ENCODE data around the gene SPIRE2.
A peak's percentile ranks its signal among the peaks of the same experiment; 100 is the strongest.

Gene SPIRE2

DNA sequence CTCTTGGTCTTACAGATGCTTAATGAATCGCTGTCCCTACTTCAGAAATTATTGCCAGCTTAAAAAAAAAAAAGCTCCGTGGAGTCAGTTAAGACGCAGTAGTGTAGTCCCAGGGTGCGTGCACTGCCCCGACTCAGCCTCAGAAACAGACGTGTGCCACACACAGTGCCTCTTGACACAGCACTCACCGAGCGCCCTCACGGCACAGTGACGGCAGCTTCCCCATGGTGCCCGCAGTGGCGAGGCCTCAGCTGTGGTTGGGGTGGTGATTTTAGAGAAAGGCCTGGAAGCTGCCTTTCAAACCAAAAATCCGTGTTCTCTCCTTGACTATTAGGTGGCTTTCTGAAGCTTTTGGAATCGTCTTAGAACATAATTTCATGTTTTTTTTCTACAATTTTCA, 59.0 kb downstream of the SPIRE2 start:
- Histone ChIP-seq H3K4me3 (no peak overlapping the region), H3K27ac (no peak overlapping the region)

DNA sequence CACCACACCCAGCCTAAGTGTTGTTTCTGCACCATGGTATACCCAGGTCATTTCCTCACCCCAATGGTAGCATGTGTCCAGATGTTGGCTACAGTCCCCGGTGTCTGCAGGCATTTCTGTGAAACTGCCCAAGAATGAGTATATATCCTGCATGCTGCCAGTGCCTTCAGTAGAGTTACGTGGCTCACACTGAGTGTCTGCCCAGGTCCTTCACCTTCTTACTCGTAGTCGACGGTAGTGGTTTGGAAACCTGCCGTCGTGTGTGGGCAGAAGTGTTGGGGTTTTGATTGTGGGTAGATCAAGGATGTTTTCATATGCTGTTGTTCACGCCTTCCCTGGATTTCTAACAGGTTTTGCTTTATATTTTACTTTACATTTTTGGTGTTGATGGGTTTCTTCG, 61.9 kb downstream of the SPIRE2 start:
- H3K4me3 ChIP-seq, result no peak overlapping the region
- H3K27ac ChIP-seq, result no peak overlapping the region

DNA sequence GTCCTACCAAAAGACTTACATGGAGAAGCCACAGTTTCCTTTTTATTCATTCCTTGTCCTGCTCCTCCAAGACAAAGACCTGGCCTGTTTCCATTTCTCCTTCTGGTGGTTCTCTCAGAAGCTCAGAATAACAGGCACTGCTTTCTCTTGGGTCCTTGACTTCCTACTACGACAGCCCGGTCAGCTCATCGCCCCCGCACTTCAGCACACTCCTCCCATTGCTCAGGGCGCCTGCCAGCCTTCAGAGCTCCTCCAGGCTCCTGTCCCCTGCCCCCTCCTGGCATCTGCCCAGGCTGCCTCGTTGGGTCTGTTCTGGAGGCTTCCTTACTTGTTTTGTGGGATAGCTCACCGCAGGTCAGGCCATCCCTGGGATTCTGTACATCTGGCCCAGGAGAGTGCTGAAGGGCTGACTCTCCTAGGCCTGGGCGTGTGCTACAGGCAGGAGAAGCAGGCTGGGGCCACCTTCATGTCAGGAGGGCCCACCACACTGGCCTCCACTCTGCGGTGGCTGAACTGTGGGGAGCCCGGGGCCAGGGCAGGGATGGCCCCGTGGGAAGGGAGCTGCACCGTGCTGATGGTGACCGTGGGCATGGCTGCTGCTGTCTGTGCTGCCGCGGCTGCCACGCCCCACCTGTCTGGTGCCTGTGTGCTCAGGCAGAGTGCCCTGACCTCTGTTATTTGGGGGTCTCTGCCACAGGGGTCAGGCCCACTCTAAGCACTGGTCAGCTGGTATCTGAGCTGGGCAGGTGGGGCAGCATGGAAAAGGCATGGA, 62.8 kb downstream of the SPIRE2 start:
- H3K27ac ChIP-seq, result peak overlapping the region in 2 of 21 experiments; percentile 34 to 49
- H3K4me3 ChIP-seq, result no peak overlapping the region

DNA sequence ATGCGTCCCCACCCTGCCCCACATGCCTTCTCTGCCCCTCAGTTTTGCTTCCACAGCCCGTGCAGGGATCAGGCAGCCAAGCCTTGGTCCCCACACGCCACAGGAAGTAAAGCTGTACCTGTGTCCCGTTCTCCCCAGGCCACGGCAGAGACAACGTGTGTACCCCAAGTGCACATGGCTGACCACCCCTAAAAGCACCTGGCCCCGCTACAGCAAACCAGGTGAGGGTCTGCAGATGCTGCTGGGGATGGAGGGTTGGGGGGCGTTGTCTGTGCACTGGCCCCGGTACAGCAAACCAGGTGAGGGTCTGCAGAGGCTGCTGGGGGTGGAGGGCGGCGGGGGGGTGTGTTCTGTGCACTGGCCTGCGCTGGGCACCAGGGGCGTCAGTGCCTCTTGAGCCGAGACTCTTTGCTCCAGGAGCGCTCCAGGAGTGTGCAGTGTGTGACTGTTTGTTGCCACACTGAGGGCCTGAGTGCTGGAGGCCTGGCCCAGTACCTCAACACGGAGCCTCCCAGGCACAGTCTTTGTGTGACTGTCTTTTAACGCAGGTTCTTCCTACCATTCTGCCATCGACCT, 63.9 kb downstream of the SPIRE2 start:
- no peak overlapping the region for H3K4me3 ChIP-seq
- no peak overlapping the region for H3K27ac ChIP-seq

DNA sequence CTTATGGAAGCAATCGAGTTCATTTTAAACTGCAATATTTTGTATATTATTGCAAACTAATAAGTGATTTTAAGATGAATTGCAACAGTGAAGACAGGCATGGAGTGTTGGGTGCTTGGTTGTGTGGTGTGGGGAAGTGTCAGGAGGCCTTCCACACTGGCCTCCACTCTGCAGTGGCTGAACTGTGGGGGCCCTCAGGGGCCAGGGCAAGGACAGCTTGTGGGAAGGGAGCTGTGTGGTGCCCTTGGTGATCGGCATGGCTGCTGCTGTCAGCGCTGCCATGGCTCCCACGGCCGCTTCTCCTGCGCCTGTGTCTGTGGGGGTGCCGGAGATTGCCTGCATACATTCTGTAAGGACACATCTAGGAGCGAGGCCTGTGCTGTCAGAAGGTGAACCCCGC, 64.4 kb downstream of the SPIRE2 start:
- H3K27ac ChIP-seq, result no peak overlapping the region

DNA sequence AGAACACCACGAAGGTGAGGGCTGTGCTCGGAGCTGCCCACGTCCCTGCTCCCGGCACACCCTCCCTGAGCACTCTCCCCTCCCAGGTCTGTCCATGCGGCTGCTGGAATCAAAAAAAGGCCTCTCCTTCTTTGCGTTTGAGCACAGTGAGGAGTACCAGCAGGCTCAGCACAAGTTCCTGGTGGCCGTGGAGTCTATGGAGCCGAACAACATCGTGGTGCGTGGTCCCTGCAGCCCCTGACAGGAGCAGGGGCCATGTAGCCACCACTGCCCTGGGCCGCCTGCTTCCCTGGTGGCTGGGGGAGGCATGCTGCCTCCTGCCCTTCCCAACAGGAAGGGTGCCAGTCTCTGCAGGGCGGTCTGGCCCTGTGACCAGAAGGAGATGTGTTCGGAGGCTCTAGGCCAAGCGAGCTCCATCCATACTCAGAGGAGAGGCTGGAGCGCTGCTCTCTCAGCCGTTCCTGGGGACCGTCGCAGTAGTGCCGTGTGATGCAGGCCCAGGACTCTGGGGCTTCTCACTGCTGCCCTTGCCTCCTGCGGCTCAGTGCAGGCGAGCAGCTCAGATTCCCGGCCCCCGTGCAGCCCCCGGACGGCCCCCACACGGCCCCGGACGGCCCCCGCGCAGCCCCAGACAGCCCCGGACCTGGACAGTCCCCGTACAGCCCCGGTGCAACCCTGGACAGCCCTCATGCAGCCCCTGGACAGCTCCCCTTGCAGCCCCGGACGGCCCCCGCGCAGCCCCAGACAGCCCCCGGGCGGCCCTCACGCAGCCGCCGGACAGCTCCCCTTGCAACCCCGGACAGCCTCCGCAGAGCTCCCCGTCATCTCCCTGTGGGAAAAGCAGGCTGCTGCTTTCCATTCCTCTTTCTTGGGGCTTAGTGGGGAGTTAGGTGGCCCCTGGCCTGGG, 65.6 kb downstream of the SPIRE2 start:
- Histone ChIP-seq H3K27ac (no peak overlapping the region), H3K4me3 (no peak overlapping the region)

More for the DNA sequence above, 64.4 kb downstream of the SPIRE2 start:
- no peak overlapping the region for H3K4me3 ChIP-seq

DNA sequence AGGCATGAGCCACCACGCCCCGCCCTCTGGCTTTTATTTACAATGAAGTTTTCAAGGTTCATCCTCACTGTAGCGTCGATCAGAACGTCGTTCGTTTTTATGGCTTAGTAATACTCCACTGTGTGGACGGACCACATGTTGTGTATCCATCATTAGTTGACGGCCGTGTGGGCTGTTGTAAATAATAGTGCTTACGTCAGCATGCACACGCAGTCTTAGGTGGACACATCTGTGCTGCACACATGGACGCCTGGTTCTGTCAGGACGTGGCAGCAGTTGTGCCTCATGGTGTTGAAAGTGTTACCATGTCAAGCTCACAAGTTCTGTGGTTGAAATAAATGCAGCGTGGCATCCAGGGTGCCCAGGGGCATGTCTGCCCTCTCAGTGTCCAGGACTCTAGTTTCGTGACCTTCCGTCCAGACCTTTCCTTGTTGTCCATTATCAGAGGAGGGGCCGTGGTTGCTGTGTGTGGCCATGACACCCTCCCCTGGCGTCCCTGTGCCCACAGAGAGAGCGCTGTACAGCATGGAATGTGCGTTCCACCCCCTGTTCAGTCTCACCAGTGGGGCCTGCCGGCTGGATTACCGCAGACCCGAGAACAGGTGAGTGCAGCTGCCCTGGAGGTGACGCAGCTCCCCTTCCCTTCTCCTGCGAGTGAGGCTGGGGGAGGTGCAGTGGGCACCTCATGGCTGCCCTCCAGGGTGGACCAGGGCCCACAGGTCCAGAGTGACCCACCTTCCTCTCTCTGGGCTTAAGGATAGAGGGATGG, 67.4 kb downstream of the SPIRE2 start:
- no peak overlapping the region for H3K27ac ChIP-seq
- H3K4me3 ChIP-seq, result no peak overlapping the region

DNA sequence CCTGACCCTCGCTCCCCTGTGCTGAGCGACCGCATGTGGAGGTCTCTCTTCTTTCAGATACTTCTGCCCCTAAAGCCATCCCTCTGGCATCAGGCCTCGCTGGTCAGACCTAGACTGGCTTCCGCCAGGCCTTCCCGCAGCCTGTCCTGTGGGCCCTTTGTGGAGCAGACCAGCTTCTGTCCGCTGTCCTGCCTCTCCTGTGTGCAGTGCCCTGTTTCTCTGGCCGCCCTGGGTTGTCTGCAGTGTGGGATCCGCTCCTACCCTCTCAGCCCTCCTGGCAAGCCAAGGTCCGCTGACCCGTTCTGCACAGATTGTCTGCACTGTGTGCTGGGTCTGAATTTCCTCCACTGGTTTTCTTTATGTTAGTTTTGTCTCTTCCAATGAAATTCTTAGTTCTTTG, 68.9 kb downstream of the SPIRE2 start:
- H3K4me3 ChIP-seq, result no peak overlapping the region
- H3K27ac ChIP-seq, result no peak overlapping the region

DNA sequence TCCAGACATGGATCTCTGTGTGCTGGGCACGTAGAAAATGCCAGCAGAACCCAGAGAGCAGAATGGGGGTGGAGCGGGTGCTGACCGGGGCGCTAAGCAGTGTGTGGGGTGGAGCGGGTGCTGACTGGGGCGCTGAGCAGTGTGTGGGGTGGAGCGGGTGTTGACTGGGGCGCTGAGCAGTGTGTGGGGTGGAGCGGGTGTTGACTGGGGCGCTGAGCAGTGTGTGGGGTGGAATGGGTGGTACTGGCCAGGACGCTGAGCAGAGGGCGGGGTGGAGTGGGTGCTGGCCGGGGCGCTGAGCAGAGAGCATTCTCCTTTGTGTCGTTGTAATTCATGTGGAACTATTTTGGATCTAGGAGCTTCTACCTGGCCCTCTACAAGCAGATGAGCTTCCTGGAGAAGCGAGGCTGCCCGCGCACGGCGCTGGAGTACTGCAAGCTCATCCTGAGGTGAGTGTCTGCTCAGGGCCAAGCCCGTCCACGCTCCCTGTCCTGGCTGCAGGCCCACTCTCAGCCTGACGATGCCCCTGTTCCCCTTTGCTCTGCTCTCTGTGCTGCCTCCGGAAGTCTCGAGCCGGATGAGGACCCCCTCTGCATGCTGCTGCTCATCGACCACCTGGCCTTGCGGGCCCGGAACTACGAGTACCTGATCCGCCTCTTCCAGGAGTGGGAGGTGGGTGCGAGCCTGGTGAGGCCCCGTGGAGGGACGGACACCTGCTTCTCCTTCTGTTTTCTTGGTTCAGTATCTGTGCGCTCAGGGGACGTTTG, 70.1 kb downstream of the SPIRE2 start:
- Histone ChIP-seq H3K4me3 (no peak overlapping the region), H3K27ac (no peak overlapping the region)

DNA sequence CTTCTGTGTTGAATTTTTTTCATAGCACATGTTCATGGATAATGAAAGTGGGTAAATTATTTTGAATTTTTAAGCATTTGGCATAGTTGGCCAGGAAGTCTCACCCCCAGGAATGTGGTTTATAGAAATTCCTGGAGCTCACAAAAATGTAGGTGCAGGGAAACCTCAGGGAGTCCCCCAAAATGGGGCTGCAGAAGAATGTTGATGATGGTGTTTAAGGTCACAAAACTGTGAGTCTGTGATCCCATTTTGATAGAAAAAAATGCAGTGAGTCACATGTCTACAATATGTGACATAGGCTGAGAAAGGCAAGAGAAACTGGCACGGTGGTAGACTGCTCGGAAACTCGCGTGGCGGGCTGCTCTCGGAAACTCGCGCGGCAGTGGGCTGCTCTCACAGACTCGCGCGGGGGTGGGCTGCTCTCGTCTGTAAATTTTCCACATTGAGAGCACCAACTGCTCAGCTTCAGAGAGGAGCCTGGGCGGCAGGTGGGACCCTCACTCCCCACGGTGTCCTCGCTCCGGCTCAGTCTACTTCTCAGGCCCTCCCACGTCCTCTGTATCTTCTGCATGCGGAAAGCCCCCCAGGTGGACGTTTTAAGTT, 71.7 kb downstream of the SPIRE2 start:
- H3K27ac ChIP-seq, result no peak overlapping the region
- H3K4me3 ChIP-seq, result no peak overlapping the region

DNA sequence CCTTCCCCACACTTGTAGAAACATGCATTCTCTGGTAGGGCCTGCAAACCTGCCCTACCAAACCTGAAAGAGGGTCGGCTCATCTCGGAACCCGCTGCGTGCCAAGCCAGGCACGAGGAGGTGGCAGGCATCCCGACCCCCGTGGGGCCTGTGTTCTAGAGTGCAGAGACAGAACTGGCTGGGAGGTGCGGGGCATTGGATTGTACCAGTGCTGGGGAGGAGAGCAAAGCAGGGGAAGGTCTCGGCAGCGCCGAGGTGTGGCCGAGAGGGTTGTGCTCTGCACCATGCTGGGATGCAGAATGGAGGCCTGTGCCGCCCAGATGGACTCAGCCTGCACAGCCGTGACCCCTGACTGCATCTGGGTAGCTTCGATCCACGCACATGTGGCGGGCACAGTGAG, 72.6 kb downstream of the SPIRE2 start:
- Histone ChIP-seq H3K4me3 (no peak overlapping the region), H3K27ac (no peak overlapping the region)

DNA sequence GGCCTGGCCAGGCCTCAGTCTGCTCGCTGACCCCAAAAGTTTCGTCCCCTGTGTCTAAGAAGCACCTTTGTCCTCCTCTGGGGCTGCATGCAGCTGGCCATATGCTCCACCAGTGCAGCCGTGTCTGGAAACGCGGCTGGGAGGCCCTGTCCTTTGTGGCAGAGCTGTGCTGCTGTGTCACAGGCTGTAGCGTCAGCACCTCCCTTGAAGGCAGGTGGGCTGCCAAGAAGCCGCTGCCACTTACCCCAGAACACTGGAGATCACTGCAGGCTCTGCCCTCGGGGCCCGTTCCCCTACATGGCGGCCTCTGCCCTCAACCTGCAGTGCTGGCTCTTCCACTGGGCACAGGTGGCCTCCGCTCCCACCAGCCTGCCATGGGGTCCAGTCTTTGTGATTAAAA, 74.7 kb downstream of the SPIRE2 start:
- Histone ChIP-seq H3K4me3 (no peak overlapping the region), H3K27ac (no peak overlapping the region)

DNA sequence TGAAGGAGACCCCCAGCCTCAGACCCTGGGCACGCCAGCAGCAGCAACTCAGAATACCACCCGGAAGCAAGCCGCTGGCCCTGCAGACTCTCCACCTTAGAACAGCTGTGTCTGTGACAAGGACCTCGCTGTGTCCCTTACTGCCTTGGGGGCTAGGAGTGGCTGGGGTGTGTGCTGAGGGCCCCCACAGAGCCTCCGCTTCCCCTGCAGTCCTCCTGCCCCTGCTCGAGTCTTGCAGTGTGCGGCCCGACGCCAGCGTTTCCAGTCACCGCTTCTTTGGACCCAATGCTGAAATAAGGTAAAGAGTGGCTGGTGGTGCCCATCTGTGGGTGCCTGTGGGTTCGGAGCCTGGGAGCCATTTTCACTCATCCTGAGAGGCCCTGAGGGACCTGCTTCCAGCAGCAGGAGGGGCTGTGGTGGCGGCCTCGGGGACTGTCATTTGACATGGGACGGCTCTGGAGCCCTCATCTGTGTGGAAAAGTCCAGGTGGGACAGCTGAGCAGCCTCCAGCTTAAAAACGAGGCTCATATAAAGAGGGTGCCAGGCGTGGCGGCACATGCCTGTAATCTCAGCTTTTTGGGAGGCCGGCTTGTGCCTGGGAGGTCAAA, 75.7 kb downstream of the SPIRE2 start:
- Histone ChIP-seq H3K4me3 (no peak overlapping the region), H3K27ac (no peak overlapping the region)

DNA sequence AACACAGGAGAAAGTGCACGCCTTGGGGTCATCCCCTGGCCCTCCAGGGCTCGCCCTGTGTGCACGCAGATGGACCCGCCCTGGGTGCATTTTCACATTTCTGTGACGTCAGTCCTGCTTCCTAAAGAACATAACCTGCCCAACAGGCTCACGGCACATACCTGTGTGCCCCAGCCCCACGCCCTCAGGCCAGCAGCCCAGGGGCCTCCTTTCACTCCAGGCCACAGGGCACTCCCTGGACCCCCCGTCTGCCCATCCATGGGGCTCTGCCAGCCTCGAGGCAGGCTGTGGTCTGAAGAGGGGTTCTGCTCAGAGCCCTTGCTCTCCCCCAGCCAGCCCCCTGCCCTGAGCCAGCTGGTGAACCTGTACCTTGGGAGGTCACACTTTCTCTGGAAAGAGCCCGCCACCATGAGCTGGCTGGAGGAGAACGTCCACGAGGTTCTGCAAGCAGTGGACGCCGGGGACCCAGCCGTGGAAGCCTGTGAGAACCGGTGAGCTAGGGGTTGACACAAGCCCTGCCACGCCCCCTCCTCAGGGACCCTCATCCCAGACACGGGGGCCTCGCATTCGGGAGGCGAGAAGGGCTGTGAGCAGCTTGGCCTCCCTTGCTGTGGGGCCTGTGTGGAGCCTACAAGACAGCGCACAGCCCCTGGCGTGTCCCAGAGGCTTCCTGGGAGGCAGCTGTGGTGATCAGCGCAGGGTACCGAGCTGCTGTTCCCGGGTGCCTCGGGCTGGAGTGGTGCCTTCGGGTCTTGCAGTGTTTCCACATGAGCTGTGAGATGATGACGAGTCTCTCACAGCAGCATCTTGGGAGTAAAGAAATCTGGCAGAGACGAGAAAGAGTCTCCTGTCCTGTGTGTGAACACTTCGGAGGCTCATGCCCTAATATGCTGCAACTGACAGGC, 76.6 kb downstream of the SPIRE2 start:
- H3K27ac ChIP-seq, result peak overlapping the region in 2 of 21 experiments; percentile 27 to 54
- no peak overlapping the region for H3K4me3 ChIP-seq

DNA sequence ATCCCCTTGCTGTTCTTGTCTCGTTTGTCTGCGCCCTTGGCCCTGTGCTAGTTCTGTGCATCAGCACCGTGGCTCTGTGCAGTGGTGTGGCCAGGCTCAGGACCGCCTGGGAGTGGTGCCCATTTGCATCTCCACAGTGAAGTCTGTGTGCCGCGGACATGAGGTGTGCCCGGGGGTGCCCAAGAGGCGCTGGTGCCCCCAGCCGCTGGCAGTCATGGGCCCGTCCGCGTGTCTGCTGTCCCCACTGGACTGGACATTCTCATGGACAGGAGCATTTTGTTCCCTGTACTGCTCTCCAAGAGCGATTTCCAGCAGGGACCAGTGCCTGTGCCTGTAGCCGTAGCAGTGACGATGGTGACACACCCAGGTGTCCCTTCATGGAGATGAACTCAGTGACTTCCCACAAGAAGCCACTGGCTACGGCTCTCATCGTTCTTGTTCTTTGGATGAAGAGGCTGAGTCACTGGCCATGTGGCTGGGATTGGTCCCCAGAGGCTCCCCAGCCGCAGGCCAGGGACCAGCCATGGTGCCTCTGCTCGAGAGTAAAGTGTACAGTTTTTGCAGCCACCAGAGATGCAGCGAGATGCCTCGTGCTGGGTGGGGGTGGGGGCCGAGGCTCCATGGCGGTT, 77.3 kb downstream of the SPIRE2 start:
- no peak overlapping the region for H3K4me3 ChIP-seq
- H3K27ac ChIP-seq, result peak overlapping the region in 1 of 21 experiments; percentile 27

DNA sequence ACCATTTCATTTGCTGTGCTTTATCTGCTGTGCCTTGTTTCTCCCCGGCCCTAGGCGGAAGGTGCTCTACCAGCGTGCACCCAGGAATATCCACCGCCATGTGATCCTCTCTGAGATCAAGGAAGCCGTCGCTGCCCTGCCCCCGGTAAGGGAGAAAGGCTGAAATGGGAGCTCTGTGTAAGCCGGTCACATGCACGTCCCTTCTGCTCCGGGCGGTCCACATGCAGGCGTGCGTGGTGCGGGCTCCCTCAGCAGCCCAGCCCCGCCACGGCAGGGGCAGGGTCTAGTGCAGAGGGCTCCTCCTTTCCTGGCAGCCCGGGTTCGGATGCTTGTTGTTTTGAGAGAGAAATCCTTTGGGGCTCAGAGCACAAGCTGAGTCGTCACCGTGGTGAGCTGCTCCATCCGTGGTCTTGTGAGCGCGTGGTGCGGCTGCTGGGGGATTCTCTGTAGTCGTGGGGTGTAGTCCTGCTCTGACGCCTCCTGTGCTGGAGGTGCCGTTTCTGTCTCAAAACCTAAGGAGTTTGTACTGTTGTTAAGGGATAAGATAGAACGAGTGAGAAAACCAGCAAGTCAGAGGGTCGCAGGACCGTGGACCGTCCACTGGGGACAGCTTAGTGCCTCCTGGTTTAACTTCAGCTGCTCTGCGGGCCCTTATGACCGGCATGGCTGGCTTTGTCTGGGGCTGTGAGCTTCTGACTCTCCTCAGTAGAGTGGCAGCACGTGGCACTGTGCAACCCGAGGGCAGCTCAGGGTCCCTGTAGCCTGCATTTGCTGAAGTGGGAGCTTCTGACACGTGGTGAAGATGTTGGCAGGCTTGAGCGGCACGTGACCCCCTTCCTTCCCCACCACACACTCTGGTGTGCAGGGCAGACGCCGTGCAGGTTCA, 78.1 kb downstream of the SPIRE2 start:
- no peak overlapping the region for H3K4me3 ChIP-seq
- peak overlapping the region in 2 of 21 experiments; percentile 17 to 24 for H3K27ac ChIP-seq
